HG02973 (cell line): ENCODE measurements around the gene CACNA1C.
"Not testable (repeated sequence)": the region's sequence is repeated elsewhere in the genome, so short reads cannot be mapped to it uniquely, and the experiment has no call there.

Source experiments
- ATAC-seq: cut with Tn5 transposase; IDR thresholded peaks from one replicate; pipeline ENCODE4 v1.9.1; 2021; ENCODE audit warnings: moderate library complexity; ENCODE audit not compliant: unreplicated experiment

Gene CACNA1C

GRCh38 chr12:2074792-2075191 is 22.0 kb downstream of the CACNA1C start:
- ATAC-seq, result no peak

DNA sequence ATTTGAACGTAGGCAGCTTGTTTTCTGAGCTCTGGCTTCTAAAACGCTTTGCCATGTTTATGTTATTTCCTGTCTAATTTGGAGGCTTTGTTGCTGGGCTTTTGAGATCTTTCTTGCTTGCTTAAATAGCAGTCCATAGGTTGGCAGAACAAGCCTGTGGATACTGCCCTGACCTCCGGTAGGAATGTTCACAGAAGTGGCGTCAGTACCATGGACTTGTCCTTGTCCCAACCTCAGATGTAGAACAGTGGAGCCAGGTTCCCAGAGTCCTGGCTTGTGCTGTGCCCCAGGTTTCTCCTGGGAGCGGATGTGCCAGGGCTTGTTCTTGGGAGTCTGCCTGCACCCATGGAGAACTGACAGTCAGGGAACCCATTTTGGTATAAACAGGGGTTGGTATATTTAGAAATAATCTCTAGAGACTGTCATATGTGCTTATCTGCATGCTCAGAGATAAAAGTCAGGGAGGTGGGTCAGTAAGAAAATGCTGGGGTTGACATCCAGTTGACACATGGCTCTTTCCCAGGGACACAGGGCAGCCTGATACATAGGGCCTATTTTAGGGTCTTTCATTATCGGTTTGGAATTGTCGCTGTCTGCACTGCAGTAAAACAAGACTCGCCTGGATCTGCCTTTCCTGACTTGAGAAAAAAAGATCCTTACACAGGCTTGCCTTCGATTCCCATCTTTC is 22.9 kb downstream of the CACNA1C start:
- no peak for ATAC-seq

GRCh38 chr12:2076196-2076570 is 23.4 kb downstream of the CACNA1C start:
- no peak for ATAC-seq

DNA sequence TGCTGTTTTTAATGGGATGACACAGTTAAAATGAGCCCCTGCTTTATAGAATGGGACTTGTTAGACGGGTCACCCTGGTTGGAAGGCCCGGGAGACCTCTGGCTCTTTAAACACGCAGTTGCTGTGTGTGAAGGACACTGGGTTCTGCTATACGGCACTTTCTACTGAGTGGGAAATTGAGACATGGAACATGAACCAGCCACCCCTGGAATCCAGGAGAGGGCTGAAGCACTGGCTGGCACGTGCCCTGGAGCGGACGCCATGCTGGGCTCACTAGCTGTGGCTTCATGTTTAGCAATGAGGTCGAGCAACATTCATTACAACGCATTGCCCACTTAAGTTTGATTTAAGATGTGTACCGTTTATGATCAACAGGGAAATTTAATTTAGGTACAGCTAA is 23.9 kb downstream of the CACNA1C start:
- no peak for ATAC-seq

DNA sequence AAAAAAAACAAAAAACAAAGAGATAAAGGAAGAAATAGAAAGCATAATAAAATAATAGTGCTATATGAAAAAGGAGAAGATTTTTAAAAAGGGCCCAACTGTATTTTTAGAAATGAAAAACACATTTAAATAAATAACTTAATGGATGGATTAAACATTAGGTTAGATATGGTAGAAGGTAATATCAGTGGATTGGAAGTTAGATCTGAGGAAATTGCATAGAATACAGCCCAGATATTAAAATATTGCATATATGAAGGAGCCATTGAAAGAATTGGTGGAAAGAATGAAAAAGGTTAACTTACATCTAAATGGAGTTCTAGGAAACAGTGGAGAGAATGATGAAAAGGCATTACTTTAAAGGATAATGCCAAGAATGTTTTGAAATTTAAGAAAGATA is 27.8 kb downstream of the CACNA1C start:
- ATAC-seq, result no peak

- ATAC-seq, result no peak
These were observed 29.5 kb downstream of the CACNA1C start for GRCh38 chr12:2082321-2082720.

GRCh38 chr12:2083008-2083407 is 30.2 kb downstream of the CACNA1C start:
- ATAC-seq, result no peak

- no peak for ATAC-seq
These were observed 30.8 kb downstream of the CACNA1C start for GRCh38 chr12:2083561-2083960.

- ATAC-seq, result no peak
These were observed 31.9 kb downstream of the CACNA1C start for GRCh38 chr12:2084553-2085296.

- ATAC-seq, result no peak
These were observed 39.6 kb downstream of the CACNA1C start for GRCh38 chr12:2092354-2092753.

DNA sequence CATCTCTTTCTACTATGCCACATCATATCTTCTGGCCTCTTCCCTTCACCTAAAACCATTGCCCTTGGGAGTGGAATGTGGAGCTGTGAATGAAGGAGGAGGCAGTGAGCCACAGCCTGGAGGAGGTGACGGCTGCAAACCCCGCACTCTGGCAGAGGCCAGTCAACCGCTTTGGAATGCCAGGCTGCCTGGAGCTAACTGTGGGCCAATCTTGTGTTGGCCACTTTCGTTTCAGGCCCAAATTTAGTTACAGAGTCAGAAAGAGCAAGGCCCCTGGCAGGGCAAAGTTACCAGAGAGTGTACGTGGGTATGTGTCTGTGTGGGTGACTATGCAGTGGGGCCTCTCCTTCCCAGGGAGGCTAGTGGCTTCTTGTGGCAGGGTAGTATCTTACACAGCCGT is 40.1 kb downstream of the CACNA1C start:
- ATAC-seq, result no peak

- no peak for ATAC-seq
These were observed 41.8 kb downstream of the CACNA1C start for GRCh38 chr12:2094597-2094996.

DNA sequence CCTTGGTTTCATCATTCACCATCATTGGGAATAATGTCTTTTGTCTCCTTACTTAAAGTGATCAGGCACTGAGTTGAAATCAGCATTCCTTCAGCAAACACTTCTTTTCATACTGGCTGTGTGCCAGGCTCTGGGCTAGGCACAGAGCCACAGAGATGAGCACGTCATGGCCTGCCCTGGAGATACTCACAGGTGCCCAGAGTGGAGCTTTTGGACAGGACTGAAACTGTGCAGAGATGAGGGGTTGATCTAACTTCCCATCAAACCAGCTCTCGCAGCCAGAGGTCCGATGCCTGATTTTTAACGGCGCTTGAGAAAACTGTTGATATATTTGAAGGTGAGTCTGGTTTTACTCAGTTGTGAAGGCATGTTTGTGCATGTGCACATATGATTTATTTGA is 43.1 kb downstream of the CACNA1C start:
- ATAC-seq, result no peak

DNA sequence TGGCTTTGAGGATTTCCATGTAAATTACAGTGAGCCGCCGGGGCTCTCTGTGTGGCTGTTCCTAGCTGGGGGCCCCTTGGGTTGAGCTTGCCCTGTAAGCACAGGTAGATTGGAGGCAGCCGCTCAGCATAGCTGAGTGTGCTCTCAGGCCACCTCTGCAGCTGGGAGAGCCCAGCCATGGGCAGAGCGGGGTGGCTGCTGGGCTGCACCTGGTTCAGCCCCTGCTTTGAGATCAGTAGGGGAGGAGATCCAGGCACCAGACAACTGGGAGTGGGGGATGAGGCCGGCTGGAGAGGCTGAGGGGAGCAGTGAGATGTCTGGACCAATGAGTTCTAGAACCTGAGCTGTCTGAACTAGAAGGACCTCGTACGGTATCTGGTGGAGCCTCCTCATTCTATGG is 44.8 kb downstream of the CACNA1C start:
- ATAC-seq, result no peak

DNA sequence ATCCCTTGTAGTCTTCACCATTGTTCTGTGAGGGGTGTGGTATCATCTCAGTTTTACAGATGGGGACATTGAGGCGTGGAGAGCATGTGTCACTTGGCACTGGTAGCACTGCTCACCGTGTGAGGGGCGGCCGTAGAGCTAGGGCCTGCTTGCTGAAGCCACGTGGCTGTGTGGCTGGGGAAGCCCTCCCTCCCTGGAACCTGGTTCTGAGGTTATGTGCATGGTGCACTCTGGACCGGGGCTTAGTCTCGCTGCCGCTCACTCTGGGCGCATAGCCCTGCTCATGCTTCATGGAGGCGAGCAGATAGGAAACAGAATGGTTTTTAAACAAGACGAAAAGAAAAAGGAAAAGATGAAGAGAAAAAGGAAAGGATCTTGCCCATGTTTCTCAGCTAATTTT is 46.1 kb downstream of the CACNA1C start:
- ATAC-seq, result no peak

- no peak for ATAC-seq
These were observed 46.8 kb downstream of the CACNA1C start for GRCh38 chr12:2099595-2099994.

- no peak for ATAC-seq
These were observed 48.6 kb downstream of the CACNA1C start for GRCh38 chr12:2101359-2101758.

GRCh38 chr12:2101771-2102170 is 49.0 kb downstream of the CACNA1C start:
- no peak for ATAC-seq

DNA sequence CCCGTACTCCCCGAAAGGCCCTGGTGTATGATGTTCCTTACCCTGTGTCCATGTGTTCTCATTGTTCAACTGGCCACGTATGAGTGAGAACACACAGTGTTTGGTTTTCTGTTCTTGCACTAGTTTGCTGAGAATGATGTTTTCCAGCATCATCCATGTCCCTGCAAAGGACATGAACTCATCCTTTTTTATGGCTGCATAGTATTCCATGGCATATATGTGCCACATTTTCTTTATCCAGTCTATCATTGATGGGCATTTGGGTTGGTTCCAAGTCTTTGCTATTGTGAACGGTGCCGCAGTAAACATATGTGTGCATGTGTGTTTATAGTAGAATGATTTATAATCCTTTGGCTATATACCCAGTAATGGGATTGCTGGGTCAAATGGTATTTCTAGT is 49.9 kb downstream of the CACNA1C start:
- ATAC-seq, result not testable (repeated sequence)

- ATAC-seq, result not testable (repeated sequence)
These were observed 52.6 kb downstream of the CACNA1C start for GRCh38 chr12:2105387-2105786.

- ATAC-seq, result no peak
These were observed 55.4 kb downstream of the CACNA1C start for GRCh38 chr12:2108166-2108565.

DNA sequence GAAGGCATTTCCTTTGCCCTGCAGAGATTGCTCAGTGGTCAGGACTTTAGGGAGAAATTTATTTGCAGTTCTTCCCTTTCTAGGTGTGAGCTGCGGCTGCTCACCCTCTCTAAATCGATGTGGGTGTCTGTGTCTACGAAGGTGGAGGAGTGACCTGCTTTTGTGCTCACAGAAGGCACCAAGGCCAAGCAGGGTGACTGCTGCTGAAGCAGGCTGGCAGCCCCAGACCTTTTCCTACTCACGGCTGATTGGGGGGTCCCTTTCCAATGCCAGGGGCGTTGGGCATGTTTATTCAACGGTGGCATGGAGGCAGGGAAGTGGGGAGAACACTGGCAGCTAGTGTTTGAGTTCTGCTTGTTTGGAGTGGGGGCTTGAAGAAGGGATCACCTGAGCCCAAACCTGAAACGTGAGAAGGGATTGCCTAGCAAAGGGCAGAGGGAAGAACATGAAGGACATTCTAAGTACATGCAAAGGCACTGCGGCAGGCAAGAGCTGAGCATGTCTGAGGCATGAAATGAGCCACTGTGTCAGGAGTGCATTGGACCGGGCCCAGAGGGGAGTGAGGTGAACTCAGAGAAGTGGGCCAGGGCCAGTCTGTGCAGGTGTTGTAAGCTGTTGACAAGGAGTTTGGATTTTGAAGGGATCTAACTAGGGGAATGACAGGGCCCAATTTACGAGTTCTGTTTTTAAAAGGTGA is 56.3 kb downstream of the CACNA1C start:
- no peak for ATAC-seq
